Measurements from ENCODE around the gene KMT2B. TPM values are rescaled to one million over a fixed set of nuclear protein-coding genes. Genes with fewer than 3 reads are reported as not detected.

The KMT2B gene
- polyA plus RNA-seq, 1 donor = 33.2 TPM

DNA sequence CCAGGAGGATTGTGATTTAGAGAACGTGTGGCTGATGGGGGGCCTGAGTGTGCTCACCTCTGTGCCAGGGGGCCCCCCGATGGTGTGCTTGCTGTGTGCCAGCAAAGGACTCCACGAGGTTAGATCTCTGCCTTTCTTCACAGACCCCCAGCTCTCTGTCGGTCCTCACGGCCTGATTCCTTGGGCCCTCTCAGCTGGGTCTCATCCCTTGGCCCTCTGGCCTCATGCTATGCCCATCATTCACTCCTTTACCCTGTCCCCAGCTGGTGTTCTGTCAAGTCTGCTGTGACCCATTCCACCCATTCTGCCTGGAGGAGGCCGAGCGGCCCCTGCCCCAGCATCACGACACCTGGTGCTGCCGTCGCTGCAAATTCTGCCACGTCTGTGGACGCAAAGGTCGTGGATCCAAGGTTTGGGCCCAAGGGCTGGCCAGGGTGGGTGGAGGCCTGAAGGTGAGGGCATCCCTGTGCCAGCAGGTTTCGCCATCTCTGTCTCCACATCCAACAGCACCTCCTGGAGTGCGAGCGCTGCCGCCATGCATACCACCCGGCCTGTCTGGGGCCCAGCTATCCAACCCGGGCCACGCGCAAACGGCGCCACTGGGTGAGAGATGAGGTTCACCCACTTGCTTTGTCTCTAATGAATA lies 7.5 kb downstream of the KMT2B start:
- Histone ChIP-seq H3K27me3 (ENCODE audit: control insufficient read depth, insufficient read depth, low read length) (no peaks in the 10 kb centered on the region), H3K4me3 (ENCODE audit: low read length) (no peak overlapping the region), H3K36me3 (ENCODE audit: control insufficient read depth, insufficient read depth, low read length) (peaks cover 92% of the 10 kb centered on the region), H3K9me3 (ENCODE audit: control insufficient read depth, low read depth, low read length) (no peaks in the 10 kb centered on the region), H3K27ac (ENCODE audit: low read length) (no peak overlapping the region), H3K4me1 (ENCODE audit: control insufficient read depth, insufficient read depth, low read length) (no peaks in the 10 kb centered on the region)
- no peak for DNase-seq
- WGBS (ENCODE audit: insufficient coverage, low lambda C conversion rate) = no CpG with 5 or more reads among the region's 23 CpGs

GRCh38 chr19:35727053-35727955 lies 9.5 kb downstream of the KMT2B start:
- Histone ChIP-seq H3K36me3 (ENCODE audit: control insufficient read depth, insufficient read depth, low read length) (peaks cover 99% of the 10 kb centered on the region), H3K4me1 (ENCODE audit: control insufficient read depth, insufficient read depth, low read length) (no peaks in the 10 kb centered on the region), H3K4me3 (ENCODE audit: low read length) (no peak overlapping the region), H3K9me3 (ENCODE audit: control insufficient read depth, low read depth, low read length) (no peaks in the 10 kb centered on the region), H3K27ac (ENCODE audit: low read length) (no peak overlapping the region), H3K27me3 (ENCODE audit: control insufficient read depth, insufficient read depth, low read length) (no peaks in the 10 kb centered on the region)
- WGBS (ENCODE audit: insufficient coverage, low lambda C conversion rate) = no CpG with 5 or more reads among the region's 25 CpGs
- DNase-seq = no peak

DNA sequence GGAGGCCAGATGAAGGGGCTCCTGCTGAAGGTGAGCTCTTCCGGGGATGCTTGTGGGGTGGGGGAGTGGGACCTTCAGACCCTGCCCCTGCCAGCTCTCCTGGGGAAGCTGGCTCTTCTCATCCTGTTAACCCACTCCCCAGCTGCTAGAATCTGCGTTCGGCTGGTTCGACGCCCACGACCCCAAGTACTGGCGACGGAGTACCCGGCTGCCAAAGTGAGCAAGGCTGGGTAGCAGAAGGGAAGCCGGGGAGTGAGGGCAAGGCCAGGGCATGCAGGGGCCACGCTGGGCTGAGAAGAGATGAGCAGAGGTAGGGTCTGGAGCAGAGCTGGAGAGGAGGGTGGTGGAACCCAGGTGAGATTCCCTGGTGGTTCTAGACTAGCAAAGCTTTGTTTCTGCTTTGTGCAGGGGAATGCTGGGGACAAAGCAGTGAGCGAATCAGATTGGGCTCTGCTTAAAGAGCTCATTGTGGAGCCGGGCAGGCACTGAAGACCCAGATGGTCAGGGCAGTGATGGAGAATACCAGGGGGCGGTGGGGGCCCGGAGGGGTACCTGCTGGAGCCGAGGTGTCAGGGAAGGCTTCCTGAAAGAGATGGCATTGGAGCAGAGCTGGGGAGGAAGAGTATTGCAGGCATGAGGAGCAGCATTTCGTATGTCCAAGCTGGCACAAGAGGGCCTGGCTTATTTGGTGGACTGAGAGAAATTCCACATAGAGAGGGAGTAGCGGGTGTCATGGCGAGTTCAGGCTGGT lies 10.3 kb downstream of the KMT2B start:
- Histone ChIP-seq H3K27ac (ENCODE audit: low read length) (no peak overlapping the region), H3K27me3 (ENCODE audit: control insufficient read depth, insufficient read depth, low read length) (no peaks in the 10 kb centered on the region), H3K4me3 (ENCODE audit: low read length) (no peak overlapping the region), H3K9me3 (ENCODE audit: control insufficient read depth, low read depth, low read length) (no peaks in the 10 kb centered on the region), H3K36me3 (ENCODE audit: control insufficient read depth, insufficient read depth, low read length) (peaks cover 97% of the 10 kb centered on the region), H3K4me1 (ENCODE audit: control insufficient read depth, insufficient read depth, low read length) (no peaks in the 10 kb centered on the region)
- WGBS (ENCODE audit: insufficient coverage, low lambda C conversion rate) = 93% methylated on average over 3 of the region's 19 CpGs
- no peak for DNase-seq

DNA sequence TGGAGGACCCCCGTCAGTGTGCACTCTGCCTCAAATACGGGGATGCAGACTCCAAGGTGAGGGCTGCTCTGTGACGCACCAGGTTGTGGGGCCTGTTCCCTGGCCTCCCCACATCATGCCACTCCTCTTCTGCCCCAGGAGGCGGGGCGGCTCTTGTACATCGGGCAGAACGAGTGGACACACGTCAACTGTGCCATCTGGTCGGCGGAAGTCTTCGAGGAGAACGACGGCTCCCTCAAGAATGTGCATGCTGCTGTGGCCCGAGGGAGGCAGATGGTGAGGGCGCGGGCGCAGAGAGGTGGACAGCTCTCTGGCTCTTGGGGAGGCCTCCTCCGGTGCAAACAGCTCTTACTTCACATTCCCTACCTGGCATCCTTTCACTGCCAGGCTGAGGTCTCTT lies 11.2 kb downstream of the KMT2B start:
- Histone ChIP-seq H3K27ac (ENCODE audit: low read length) (no peak overlapping the region), H3K4me3 (ENCODE audit: low read length) (no peak overlapping the region), H3K4me1 (ENCODE audit: control insufficient read depth, insufficient read depth, low read length) (no peaks in the 10 kb centered on the region), H3K9me3 (ENCODE audit: control insufficient read depth, low read depth, low read length) (no peaks in the 10 kb centered on the region), H3K36me3 (ENCODE audit: control insufficient read depth, insufficient read depth, low read length) (peaks cover 97% of the 10 kb centered on the region), H3K27me3 (ENCODE audit: control insufficient read depth, insufficient read depth, low read length) (no peaks in the 10 kb centered on the region)
- no peak for DNase-seq
- WGBS (ENCODE audit: insufficient coverage, low lambda C conversion rate) = no CpG with 5 or more reads among the region's 18 CpGs

DNA sequence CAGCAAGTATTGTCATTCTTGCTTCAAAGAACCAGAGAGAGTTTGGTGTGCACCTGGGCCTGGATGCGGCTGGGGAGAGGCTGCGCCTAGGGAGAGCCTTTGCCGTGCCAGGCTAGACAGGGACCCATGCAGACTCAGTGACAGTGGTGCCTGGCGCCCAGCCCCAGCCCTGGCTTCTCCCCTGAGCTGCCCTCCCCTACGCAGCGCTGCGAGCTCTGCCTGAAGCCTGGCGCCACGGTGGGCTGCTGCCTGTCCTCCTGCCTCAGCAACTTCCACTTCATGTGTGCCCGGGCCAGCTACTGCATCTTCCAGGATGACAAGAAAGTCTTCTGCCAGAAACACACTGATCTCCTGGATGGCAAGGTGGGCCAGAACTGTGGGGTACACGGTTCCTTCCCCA lies 12.0 kb downstream of the KMT2B start:
- Histone ChIP-seq H3K36me3 (ENCODE audit: control insufficient read depth, insufficient read depth, low read length) (peaks cover 97% of the 10 kb centered on the region), H3K27ac (ENCODE audit: low read length) (no peak overlapping the region), H3K4me1 (ENCODE audit: control insufficient read depth, insufficient read depth, low read length) (no peaks in the 10 kb centered on the region), H3K9me3 (ENCODE audit: control insufficient read depth, low read depth, low read length) (no peaks in the 10 kb centered on the region), H3K27me3 (ENCODE audit: control insufficient read depth, insufficient read depth, low read length) (no peaks in the 10 kb centered on the region), H3K4me3 (ENCODE audit: low read length) (no peak overlapping the region)
- WGBS (ENCODE audit: insufficient coverage, low lambda C conversion rate) = no CpG with 5 or more reads among the region's 11 CpGs
- no peak for DNase-seq

- no peak overlapping the region for H3K4me3 ChIP-seq (ENCODE audit: low read length)
- H3K27me3 ChIP-seq (ENCODE audit: control insufficient read depth, insufficient read depth, low read length) = no peaks in the 10 kb centered on the region
- H3K36me3 ChIP-seq (ENCODE audit: control insufficient read depth, insufficient read depth, low read length) = peaks cover 96% of the 10 kb centered on the region
- H3K4me1 ChIP-seq (ENCODE audit: control insufficient read depth, insufficient read depth, low read length) = no peaks in the 10 kb centered on the region
- no CpG with 5 or more reads among the region's 18 CpGs for WGBS (ENCODE audit: insufficient coverage, low lambda C conversion rate)
- no peaks in the 10 kb centered on the region for H3K9me3 ChIP-seq (ENCODE audit: control insufficient read depth, low read depth, low read length)
- no peak for DNase-seq
- no peak overlapping the region for H3K27ac ChIP-seq (ENCODE audit: low read length)
Measured at GRCh38 chr19:35730326-35730725, 12.5 kb downstream of the KMT2B start.

DNA sequence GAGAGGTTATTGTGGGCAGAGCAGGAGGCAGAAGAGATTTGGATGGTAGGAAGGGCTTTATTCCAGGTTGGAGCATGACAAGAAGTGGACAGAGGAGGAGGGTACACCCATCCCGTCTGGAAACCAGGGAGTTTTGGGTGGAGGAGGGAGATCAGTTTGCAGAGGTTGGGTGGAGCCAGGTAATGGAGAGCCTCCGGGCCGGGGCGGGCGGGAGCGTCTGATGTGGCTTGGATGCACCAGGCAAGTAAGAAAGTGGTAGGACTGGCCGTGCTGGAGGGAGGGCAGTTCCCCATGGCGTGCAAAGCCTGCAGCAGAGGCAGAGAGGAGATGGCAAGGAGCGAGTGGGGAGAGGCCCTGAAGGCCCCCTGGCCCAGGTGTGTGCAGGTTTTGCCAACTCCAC lies 13.6 kb downstream of the KMT2B start:
- Histone ChIP-seq H3K27ac (ENCODE audit: low read length) (no peak overlapping the region), H3K4me1 (ENCODE audit: control insufficient read depth, insufficient read depth, low read length) (no peaks in the 10 kb centered on the region), H3K4me3 (ENCODE audit: low read length) (no peak overlapping the region), H3K9me3 (ENCODE audit: control insufficient read depth, low read depth, low read length) (no peaks in the 10 kb centered on the region), H3K27me3 (ENCODE audit: control insufficient read depth, insufficient read depth, low read length) (no peaks in the 10 kb centered on the region), H3K36me3 (ENCODE audit: control insufficient read depth, insufficient read depth, low read length) (peaks cover 95% of the 10 kb centered on the region)
- no CpG with 5 or more reads among the region's 9 CpGs for WGBS (ENCODE audit: insufficient coverage, low lambda C conversion rate)
- DNase-seq = no peak

DNA sequence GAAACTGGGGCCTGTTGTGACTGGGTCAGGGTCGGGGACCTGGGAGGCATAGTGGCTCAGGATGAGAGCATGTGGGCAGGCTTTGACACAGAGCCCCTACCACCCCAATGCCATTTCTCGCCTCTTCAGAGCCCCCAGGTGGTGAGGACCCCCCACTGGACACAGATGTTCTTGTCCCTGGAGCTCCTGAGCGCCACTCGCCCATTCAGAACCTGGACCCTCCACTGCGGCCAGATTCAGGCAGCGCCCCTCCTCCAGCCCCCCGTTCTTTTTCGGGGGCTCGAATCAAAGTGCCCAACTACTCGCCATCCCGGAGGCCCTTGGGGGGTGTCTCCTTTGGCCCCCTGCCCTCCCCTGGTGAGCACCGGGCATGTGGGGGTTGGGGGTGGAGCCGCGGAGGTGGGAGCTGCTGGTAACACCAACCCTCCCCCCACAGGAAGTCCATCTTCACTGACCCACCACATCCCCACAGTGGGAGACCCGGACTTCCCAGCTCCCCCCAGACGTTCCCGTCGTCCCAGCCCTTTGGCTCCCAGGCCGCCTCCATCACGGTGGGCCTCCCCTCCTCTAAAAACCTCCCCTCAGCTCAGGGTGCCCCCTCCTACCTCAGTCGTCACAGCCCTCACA lies 14.1 kb downstream of the KMT2B start:
- Histone ChIP-seq H3K9me3 (ENCODE audit: control insufficient read depth, low read depth, low read length) (no peaks in the 10 kb centered on the region), H3K27me3 (ENCODE audit: control insufficient read depth, insufficient read depth, low read length) (no peaks in the 10 kb centered on the region), H3K36me3 (ENCODE audit: control insufficient read depth, insufficient read depth, low read length) (peaks cover 96% of the 10 kb centered on the region), H3K27ac (ENCODE audit: low read length) (no peak overlapping the region), H3K4me1 (ENCODE audit: control insufficient read depth, insufficient read depth, low read length) (no peaks in the 10 kb centered on the region), H3K4me3 (ENCODE audit: low read length) (no peak overlapping the region)
- DNase-seq = no peak
- WGBS (ENCODE audit: insufficient coverage, low lambda C conversion rate) = no CpG with 5 or more reads among the region's 21 CpGs

DNA sequence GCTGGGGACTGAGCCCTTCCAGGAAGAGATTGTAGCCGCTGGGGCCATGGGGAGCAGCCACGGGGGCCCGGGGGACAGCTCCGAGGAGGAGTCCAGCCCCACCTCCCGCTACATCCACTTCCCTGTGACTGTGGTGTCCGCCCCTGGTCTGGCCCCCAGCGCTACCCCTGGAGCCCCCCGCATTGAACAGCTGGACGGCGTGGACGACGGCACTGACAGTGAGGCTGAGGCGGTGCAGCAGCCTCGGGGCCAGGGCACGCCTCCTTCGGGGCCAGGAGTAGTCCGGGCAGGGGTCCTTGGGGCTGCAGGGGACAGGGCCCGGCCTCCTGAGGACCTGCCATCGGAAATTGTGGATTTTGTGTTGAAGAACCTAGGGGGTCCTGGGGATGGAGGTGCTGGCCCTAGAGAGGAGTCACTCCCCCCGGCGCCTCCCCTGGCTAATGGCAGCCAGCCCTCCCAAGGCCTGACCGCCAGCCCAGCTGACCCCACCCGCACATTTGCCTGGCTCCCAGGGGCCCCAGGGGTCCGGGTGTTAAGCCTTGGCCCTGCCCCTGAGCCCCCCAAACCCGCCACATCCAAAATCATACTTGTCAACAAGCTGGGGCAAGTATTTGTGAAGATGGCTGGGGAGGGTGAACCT lies 14.9 kb downstream of the KMT2B start:
- no peak overlapping the region for H3K4me3 ChIP-seq (ENCODE audit: low read length)
- H3K27me3 ChIP-seq (ENCODE audit: control insufficient read depth, insufficient read depth, low read length) = no peaks in the 10 kb centered on the region
- H3K36me3 ChIP-seq (ENCODE audit: control insufficient read depth, insufficient read depth, low read length) = peaks cover 95% of the 10 kb centered on the region
- no CpG with 5 or more reads among the region's 25 CpGs for WGBS (ENCODE audit: insufficient coverage, low lambda C conversion rate)
- H3K9me3 ChIP-seq (ENCODE audit: control insufficient read depth, low read depth, low read length) = no peaks in the 10 kb centered on the region
- DNase-seq = no peak
- H3K27ac ChIP-seq (ENCODE audit: low read length) = no peak overlapping the region
- no peaks in the 10 kb centered on the region for H3K4me1 ChIP-seq (ENCODE audit: control insufficient read depth, insufficient read depth, low read length)

Data from large intestine (tissue), 3 donors.